ENCODE data around the gene PLXNA4.

The PLXNA4 gene

GRCh38 chr7:132436121-132436520 lies 140.1 kb downstream of the PLXNA4 start:
- H3K27me3 ChIP-seq (ENCODE audit: insufficient read depth, poor library complexity, severe bottlenecking): peaks cover 2% of the 10 kb centered on the region
- TF ChIP-seq SPI1 (IDR thresholded peaks at IDR 0.05; ENCODE audit: borderline replicate concordance, low read depth): no peak
- no peak for TF ChIP-seq GABPA (IDR thresholded peaks at IDR 0.05; ENCODE audit: low read depth)
- TF ChIP-seq REST (IDR thresholded peaks at IDR 0.05; ENCODE audit: insufficient replicate concordance, low read depth): no peak
- TF ChIP-seq CTCF (IDR thresholded peaks at IDR 0.05; ENCODE audit: insufficient read depth, low read length): no peak
- TF ChIP-seq POLR2AphosphoS5 (IDR thresholded peaks at IDR 0.05; ENCODE audit: low read depth): no peak
- no peak overlapping the region for H3K27ac ChIP-seq (replicated peaks)
- no peak for DNase-seq (ENCODE audit: low read depth in 1 of 2, low spot score in 1 of 2)
- H3K4me3 ChIP-seq (replicated peaks; ENCODE audit: insufficient read depth, low read length): no peak overlapping the region

GRCh38 chr7:132435016-132435990 lies 141.0 kb downstream of the PLXNA4 start:
- Histone ChIP-seq H3K4me3 (replicated peaks; ENCODE audit: insufficient read depth, low read length) (no peak overlapping the region), H3K27me3 (ENCODE audit: insufficient read depth, poor library complexity, severe bottlenecking) (peaks cover 2% of the 10 kb centered on the region), H3K27ac (replicated peaks) (no peak overlapping the region)
- no peak for DNase-seq (ENCODE audit: low read depth in 1 of 2, low spot score in 1 of 2)
- no peak for TF ChIP-seq SPI1 (IDR thresholded peaks at IDR 0.05; ENCODE audit: borderline replicate concordance, low read depth)
- no peak for TF ChIP-seq POLR2AphosphoS5 (IDR thresholded peaks at IDR 0.05; ENCODE audit: low read depth)
- no peak for TF ChIP-seq REST (IDR thresholded peaks at IDR 0.05; ENCODE audit: insufficient replicate concordance, low read depth)
- no peak for TF ChIP-seq GABPA (IDR thresholded peaks at IDR 0.05; ENCODE audit: low read depth)
- no peak for TF ChIP-seq CTCF (IDR thresholded peaks at IDR 0.05; ENCODE audit: insufficient read depth, low read length)

- no peak overlapping the region for H3K27ac ChIP-seq (replicated peaks)
- DNase-seq (ENCODE audit: low read depth in 1 of 2, low spot score in 1 of 2): no peak
- no peak overlapping the region for H3K4me3 ChIP-seq (replicated peaks; ENCODE audit: insufficient read depth, low read length)
- H3K27me3 ChIP-seq (ENCODE audit: insufficient read depth, poor library complexity, severe bottlenecking): no peaks in the 10 kb centered on the region
- TF ChIP-seq POLR2AphosphoS5 (IDR thresholded peaks at IDR 0.05; ENCODE audit: low read depth): no peak
- TF ChIP-seq GABPA (IDR thresholded peaks at IDR 0.05; ENCODE audit: low read depth): no peak
- no peak for TF ChIP-seq SPI1 (IDR thresholded peaks at IDR 0.05; ENCODE audit: borderline replicate concordance, low read depth)
- no peak for TF ChIP-seq REST (IDR thresholded peaks at IDR 0.05; ENCODE audit: insufficient replicate concordance, low read depth)
- no peak for TF ChIP-seq CTCF (IDR thresholded peaks at IDR 0.05; ENCODE audit: insufficient read depth, low read length)
These were observed 142.2 kb downstream of the PLXNA4 start for GRCh38 chr7:132434041-132434440.
